HEK293 (cell line): Measurements from ENCODE around the gene NPAS2.

Source experiments
- CTCF ChIA-PET: fragments of 350-600 bp; formaldehyde crosslinking; extraction: SDS; loops from one replicate; lab custom pipeline; 2021; ENCODE audit warnings: antibody characterized with exemption; lab: Yijun Ruan, JAX
- POLR2A ChIA-PET: fragments of 300-600 bp; formaldehyde crosslinking; extraction: SDS; loops from one replicate; lab custom pipeline; 2020; ENCODE audit warnings: antibody characterized with exemption, inconsistent platforms; lab: Yijun Ruan, JAX
- H3K27ac ChIP-seq: fragments of 200-500 bp; sonication (Bioruptor generic); 2 replicates; pipeline ENCODE4 v1.5.1; 2014; ENCODE audit warnings: low read depth, low read length, control low read depth, inconsistent platforms; ENCODE audit errors: extremely low read depth
- H3K36me3 ChIP-seq, 2 experiments: fragments of 200-500 bp in 1 of 2; sonication (Bioruptor generic) in 1 of 2; 1 replicate in 1 of 2; 2 replicates in 1 of 2; pipeline ENCODE4 v1.5.1; 2014 to 2017; ENCODE audit warnings: inconsistent platforms in 2 of 2, low read length in 2 of 2; ENCODE audit not compliant: control insufficient read depth in 2 of 2, insufficient read depth in 1 of 2
- H3K4me1 ChIP-seq: fragments of 200-500 bp; sonication (Bioruptor generic); 2 replicates; pipeline ENCODE4 v1.5.1; 2014; ENCODE audit warnings: mild to moderate bottlenecking, low read length, inconsistent platforms; ENCODE audit not compliant: control insufficient read depth, insufficient read depth
- H3K4me3 ChIP-seq: 2 replicates; pipeline ENCODE4 v1.5.1; 2011; ENCODE audit warnings: low read depth, mild to moderate bottlenecking, control low read depth, low read length, moderate library complexity
- H3K9me3 ChIP-seq: fragments of 200-500 bp; sonication (Bioruptor generic); 2 replicates; pipeline ENCODE4 v1.5.1; 2014; ENCODE audit warnings: low read depth, low read length, inconsistent platforms; ENCODE audit not compliant: control insufficient read depth, insufficient read depth
- EGR2 ChIP-seq: fragments of 450-650 bp; formaldehyde crosslinking; IDR thresholded peaks from 2 replicates; pipeline ENCODE4 v1.5.1; 2016; ENCODE audit warnings: low read depth, missing biosample characterization, missing genetic modification characterization
- GFI1B ChIP-seq: fragments of 450-650 bp; formaldehyde crosslinking; IDR thresholded peaks from 2 replicates; pipeline ENCODE4 v1.5.1; 2016; ENCODE audit warnings: missing biosample characterization, missing genetic modification characterization
- KLF1 ChIP-seq: fragments of 450-650 bp; formaldehyde crosslinking; IDR thresholded peaks from 2 replicates; pipeline ENCODE4 v1.5.1; 2016; ENCODE audit warnings: missing biosample characterization, missing genetic modification characterization
- KLF9 ChIP-seq: fragments of 450-650 bp; formaldehyde crosslinking; IDR thresholded peaks from 2 replicates; pipeline ENCODE4 v1.5.1; 2016; ENCODE audit warnings: missing biosample characterization, missing genetic modification characterization, low read depth
- REPIN1 ChIP-seq: fragments of 450-650 bp; formaldehyde crosslinking; IDR thresholded peaks from 2 replicates; pipeline ENCODE4 v1.5.1; 2017; ENCODE audit warnings: missing biosample characterization, missing genetic modification characterization, low read depth
- REST ChIP-seq: fragments of 450-650 bp; formaldehyde crosslinking; IDR thresholded peaks from 2 replicates; pipeline ENCODE4 v1.5.1; 2016; ENCODE audit warnings: missing biosample characterization, missing genetic modification characterization
- ZBTB6 ChIP-seq: fragments of 450-650 bp; formaldehyde crosslinking; IDR thresholded peaks from 2 replicates; pipeline ENCODE4 v1.5.1; 2017; ENCODE audit warnings: missing biosample characterization, missing genetic modification characterization
- ZNF404 ChIP-seq: fragments of 450-650 bp; formaldehyde crosslinking; IDR thresholded peaks from 2 replicates; pipeline ENCODE4 v1.5.1; 2017; ENCODE audit warnings: missing biosample characterization, missing genetic modification characterization
- ZNF416 ChIP-seq: fragments of 450-650 bp; formaldehyde crosslinking; IDR thresholded peaks from 2 replicates; pipeline ENCODE4 v1.5.1; 2016; ENCODE audit warnings: missing biosample characterization, missing genetic modification characterization
- ZNF426 ChIP-seq: fragments of 450-650 bp; formaldehyde crosslinking; IDR thresholded peaks from 2 replicates; pipeline ENCODE4 v1.5.1; 2017; ENCODE audit warnings: missing biosample characterization, missing genetic modification characterization, mild to moderate bottlenecking, inconsistent platforms, moderate library complexity
- ZNF529 ChIP-seq: fragments of 450-650 bp; formaldehyde crosslinking; IDR thresholded peaks from 2 replicates; pipeline ENCODE4 v1.5.1; 2017; ENCODE audit warnings: missing genetic modification characterization, missing biosample characterization; ENCODE audit not compliant: insufficient replicate concordance
- ZNF558 ChIP-seq: fragments of 450-650 bp; formaldehyde crosslinking; IDR thresholded peaks from 2 replicates; pipeline ENCODE4 v1.5.1; 2016; ENCODE audit warnings: missing biosample characterization, missing genetic modification characterization
- ZNF623 ChIP-seq: fragments of 450-650 bp; formaldehyde crosslinking; IDR thresholded peaks from 2 replicates; pipeline ENCODE4 v1.5.1; 2016; ENCODE audit warnings: missing biosample characterization, missing genetic modification characterization
- ZNF701 ChIP-seq: fragments of 450-650 bp; formaldehyde crosslinking; IDR thresholded peaks from 2 replicates; pipeline ENCODE4 v1.5.1; 2016; ENCODE audit warnings: missing biosample characterization, missing genetic modification characterization
- TF ChIP-seq, protein P1 (sequence below): fragments of 450-650 bp; IDR thresholded peaks from 2 replicates; pipeline ENCODE4 v1.5.1; 2018; ENCODE audit warnings: missing biosample characterization, missing genetic modification characterization
- TF ChIP-seq, protein P2 (sequence below): fragments of 450-650 bp; formaldehyde crosslinking; IDR thresholded peaks from 2 replicates; pipeline ENCODE4 v1.5.1; 2017; ENCODE audit warnings: missing biosample characterization, mild to moderate bottlenecking, missing genetic modification characterization, moderate library complexity
- TF ChIP-seq, protein P3 (sequence below): fragments of 450-650 bp; formaldehyde crosslinking; IDR thresholded peaks from 2 replicates; pipeline ENCODE4 v1.5.1; 2016; ENCODE audit warnings: missing biosample characterization, missing genetic modification characterization
- TF ChIP-seq, protein P4 (sequence below): fragments of 450-650 bp; formaldehyde crosslinking; IDR thresholded peaks from 2 replicates; pipeline ENCODE4 v1.5.1; 2016; ENCODE audit warnings: missing biosample characterization, missing genetic modification characterization, borderline replicate concordance

NPAS2 gene

GRCh38 chr2:100972452-100972851 lies 152.5 kb downstream of the NPAS2 start:
- Histone ChIP-seq H3K9me3 (no peaks in the 10 kb centered on the region), H3K4me3 (no peak overlapping the region), H3K4me1 (no peaks in the 10 kb centered on the region), H3K27ac (no peak overlapping the region), H3K36me3 (peaks cover 0 to 35% of the 10 kb centered on the region in 2 experiments; a peak in 1 of 3 replicates)
- TF ChIP-seq ZNF416 (tag by site-specific recombination) = no peak
- TF ChIP-seq KLF1 (tag by site-specific recombination) = no peak
- TF ChIP-seq, protein P1, sequence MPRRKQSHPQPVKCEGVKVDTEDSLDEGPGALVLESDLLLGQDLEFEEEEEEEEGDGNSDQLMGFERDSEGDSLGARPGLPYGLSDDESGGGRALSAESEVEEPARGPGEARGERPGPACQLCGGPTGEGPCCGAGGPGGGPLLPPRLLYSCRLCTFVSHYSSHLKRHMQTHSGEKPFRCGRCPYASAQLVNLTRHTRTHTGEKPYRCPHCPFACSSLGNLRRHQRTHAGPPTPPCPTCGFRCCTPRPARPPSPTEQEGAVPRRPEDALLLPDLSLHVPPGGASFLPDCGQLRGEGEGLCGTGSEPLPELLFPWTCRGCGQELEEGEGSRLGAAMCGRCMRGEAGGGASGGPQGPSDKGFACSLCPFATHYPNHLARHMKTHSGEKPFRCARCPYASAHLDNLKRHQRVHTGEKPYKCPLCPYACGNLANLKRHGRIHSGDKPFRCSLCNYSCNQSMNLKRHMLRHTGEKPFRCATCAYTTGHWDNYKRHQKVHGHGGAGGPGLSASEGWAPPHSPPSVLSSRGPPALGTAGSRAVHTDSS (tag by site-specific recombination) = no peak
- no peak for TF ChIP-seq ZBTB6
- no peak for TF ChIP-seq ZNF623 (tag by site-specific recombination)
- TF ChIP-seq, protein P2, sequence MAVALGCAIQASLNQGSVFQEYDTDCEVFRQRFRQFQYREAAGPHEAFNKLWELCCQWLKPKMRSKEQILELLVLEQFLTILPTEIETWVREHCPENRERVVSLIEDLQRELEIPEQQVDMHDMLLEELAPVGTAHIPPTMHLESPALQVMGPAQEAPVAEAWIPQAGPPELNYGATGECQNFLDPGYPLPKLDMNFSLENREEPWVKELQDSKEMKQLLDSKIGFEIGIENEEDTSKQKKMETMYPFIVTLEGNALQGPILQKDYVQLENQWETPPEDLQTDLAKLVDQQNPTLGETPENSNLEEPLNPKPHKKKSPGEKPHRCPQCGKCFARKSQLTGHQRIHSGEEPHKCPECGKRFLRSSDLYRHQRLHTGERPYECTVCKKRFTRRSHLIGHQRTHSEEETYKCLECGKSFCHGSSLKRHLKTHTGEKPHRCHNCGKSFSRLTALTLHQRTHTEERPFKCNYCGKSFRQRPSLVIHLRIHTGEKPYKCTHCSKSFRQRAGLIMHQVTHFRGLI (tag by site-specific recombination) = no peak
- TF ChIP-seq ZNF701 = no peak
- no peak for TF ChIP-seq REST (tag by site-specific recombination)
- TF ChIP-seq, protein P3, sequence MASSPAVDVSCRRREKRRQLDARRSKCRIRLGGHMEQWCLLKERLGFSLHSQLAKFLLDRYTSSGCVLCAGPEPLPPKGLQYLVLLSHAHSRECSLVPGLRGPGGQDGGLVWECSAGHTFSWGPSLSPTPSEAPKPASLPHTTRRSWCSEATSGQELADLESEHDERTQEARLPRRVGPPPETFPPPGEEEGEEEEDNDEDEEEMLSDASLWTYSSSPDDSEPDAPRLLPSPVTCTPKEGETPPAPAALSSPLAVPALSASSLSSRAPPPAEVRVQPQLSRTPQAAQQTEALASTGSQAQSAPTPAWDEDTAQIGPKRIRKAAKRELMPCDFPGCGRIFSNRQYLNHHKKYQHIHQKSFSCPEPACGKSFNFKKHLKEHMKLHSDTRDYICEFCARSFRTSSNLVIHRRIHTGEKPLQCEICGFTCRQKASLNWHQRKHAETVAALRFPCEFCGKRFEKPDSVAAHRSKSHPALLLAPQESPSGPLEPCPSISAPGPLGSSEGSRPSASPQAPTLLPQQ (tag by site-specific recombination) = no peak
- TF ChIP-seq ZNF426 = no peak
- TF ChIP-seq GFI1B (tag by site-specific recombination) = no peak
- POLR2A ChIA-PET = no interaction called here
- CTCF ChIA-PET = interaction anchor here (1.0 kb wide), 1 partner anchor 545 kb away, joined by 3 read pairs; no protein-coding TSS in a partner anchor

DNA sequence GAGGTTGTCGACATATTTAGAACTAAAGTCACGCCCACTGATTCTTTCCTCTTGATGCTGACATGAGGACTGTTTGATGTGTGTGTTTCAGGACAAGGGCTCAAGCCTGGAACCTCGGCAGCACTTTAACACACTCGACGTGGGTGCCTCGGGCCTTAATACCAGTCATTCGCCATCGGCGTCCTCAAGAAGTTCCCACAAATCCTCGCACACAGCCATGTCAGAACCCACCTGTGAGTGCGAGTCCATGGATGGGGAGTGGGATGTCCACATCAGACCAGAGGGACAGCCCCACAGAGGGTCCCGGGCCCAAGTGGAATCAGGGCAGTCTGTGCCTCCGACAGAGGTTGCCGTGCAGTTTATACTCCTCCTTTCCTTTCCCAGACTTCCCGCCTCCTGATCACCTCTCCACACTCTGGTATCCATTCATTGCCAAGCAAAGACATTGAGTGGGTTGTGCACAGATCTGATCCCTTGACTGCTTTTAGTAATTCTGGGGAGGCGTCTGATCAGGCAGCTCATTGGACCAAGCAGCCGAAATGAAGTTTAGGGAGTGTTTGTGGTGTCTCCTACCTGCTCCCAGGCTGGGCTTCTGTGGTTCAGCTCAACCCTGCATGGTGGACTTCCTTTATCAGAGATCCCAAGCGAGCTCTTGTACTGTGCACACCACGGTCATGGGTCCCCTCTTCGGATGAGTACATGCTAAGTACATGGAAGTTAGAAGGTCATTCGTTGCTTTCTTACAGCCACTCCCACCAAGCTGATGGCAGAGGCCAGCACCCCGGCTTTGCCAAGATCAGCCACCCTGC lies 155.0 kb downstream of the NPAS2 start:
- POLR2A ChIA-PET = no interaction called here
- no peaks in the 10 kb centered on the region for H3K9me3 ChIP-seq
- H3K27ac ChIP-seq = no peak overlapping the region
- CTCF ChIA-PET = no interaction called here
- peaks cover 0 to 26% of the 10 kb centered on the region in 2 experiments; a peak in 1 of 3 replicates for H3K36me3 ChIP-seq
- H3K4me1 ChIP-seq = no peaks in the 10 kb centered on the region
- H3K4me3 ChIP-seq = no peak overlapping the region
- TF ChIP-seq KLF9 (tag by site-specific recombination) (no peak), ZNF404 (tag by site-specific recombination) (no peak), GFI1B (tag by site-specific recombination) (no peak), ZNF558 (tag by site-specific recombination) (no peak), REPIN1 (tag by site-specific recombination) (no peak), ZNF529 (tag by site-specific recombination) (no peak), EGR2 (tag by site-specific recombination) (no peak)
- TF ChIP-seq, protein P4, sequence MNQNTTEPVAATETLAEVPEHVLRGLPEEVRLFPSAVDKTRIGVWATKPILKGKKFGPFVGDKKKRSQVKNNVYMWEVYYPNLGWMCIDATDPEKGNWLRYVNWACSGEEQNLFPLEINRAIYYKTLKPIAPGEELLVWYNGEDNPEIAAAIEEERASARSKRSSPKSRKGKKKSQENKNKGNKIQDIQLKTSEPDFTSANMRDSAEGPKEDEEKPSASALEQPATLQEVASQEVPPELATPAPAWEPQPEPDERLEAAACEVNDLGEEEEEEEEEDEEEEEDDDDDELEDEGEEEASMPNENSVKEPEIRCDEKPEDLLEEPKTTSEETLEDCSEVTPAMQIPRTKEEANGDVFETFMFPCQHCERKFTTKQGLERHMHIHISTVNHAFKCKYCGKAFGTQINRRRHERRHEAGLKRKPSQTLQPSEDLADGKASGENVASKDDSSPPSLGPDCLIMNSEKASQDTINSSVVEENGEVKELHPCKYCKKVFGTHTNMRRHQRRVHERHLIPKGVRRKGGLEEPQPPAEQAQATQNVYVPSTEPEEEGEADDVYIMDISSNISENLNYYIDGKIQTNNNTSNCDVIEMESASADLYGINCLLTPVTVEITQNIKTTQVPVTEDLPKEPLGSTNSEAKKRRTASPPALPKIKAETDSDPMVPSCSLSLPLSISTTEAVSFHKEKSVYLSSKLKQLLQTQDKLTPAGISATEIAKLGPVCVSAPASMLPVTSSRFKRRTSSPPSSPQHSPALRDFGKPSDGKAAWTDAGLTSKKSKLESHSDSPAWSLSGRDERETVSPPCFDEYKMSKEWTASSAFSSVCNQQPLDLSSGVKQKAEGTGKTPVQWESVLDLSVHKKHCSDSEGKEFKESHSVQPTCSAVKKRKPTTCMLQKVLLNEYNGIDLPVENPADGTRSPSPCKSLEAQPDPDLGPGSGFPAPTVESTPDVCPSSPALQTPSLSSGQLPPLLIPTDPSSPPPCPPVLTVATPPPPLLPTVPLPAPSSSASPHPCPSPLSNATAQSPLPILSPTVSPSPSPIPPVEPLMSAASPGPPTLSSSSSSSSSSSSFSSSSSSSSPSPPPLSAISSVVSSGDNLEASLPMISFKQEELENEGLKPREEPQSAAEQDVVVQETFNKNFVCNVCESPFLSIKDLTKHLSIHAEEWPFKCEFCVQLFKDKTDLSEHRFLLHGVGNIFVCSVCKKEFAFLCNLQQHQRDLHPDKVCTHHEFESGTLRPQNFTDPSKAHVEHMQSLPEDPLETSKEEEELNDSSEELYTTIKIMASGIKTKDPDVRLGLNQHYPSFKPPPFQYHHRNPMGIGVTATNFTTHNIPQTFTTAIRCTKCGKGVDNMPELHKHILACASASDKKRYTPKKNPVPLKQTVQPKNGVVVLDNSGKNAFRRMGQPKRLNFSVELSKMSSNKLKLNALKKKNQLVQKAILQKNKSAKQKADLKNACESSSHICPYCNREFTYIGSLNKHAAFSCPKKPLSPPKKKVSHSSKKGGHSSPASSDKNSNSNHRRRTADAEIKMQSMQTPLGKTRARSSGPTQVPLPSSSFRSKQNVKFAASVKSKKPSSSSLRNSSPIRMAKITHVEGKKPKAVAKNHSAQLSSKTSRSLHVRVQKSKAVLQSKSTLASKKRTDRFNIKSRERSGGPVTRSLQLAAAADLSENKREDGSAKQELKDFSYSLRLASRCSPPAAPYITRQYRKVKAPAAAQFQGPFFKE (tag by site-specific recombination) = no peak
